Measurements from ENCODE around the gene TASL.

DNA sequence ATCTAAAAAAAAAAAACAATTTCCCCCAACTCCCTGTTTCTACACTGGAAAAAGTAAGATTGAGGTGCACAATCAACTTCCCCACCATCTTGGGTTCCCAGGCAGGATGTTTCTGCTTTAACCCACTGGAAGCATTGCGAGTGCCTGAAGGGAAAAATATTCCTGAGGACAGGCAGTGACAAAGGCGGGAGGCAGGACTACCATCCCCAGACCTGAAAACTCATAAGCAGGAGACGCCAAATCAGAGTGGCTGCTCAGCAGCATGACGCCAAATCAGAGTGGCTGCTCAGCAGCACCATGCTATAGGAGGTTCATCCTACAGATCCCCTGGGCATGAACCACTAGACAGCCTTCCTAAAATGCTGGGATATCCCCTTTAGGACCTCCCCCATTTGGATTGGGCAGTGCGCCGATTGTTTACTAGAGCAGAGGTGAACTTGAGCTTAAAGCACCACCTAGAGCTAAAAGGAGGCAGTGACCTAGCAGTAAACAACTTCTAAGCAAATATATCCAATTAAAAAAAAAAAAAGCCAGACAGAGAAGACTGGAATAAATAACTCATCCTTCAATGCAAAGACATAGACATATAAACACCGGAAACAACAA lies 40.7 kb upstream of the TASL start:
- TF ChIP-seq ZFP30 (CRISPR knock-in tag; IDR thresholded peaks at IDR 0.05) (no peak), ARNTL (CRISPR knock-in tag; IDR thresholded peaks at IDR 0.05; ENCODE audit: borderline replicate concordance, low read depth) (no peak), CSDC2 (CRISPR knock-in tag; IDR thresholded peaks at IDR 0.05) (no peak)
- TF ChIP-seq, protein P1, sequence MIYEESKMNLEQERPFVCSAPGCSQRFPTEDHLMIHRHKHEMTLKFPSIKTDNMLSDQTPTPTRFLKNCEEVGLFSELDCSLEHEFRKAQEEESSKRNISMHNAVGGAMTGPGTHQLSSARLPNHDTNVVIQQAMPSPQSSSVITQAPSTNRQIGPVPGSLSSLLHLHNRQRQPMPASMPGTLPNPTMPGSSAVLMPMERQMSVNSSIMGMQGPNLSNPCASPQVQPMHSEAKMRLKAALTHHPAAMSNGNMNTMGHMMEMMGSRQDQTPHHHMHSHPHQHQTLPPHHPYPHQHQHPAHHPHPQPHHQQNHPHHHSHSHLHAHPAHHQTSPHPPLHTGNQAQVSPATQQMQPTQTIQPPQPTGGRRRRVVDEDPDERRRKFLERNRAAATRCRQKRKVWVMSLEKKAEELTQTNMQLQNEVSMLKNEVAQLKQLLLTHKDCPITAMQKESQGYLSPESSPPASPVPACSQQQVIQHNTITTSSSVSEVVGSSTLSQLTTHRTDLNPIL (CRISPR knock-in tag; IDR thresholded peaks at IDR 0.05; ENCODE audit: low read depth): no peak

All from SK-N-SH treated with all-trans-retinoic acid at 6 μM for 48 hours (cell line).